ELF-1 (cell line): ENCODE results near the gene FNTB.
"Not testable (repeated sequence)": the region's sequence is repeated elsewhere in the genome, so short reads cannot be mapped to it uniquely, and the experiment has no call there.

ENCODE experiments used
- DNase-seq: peaks from one replicate; pipeline ENCODE4 v3.0.0-alpha.2; 2016; ENCODE audit warnings: low read depth, low spot score

Gene FNTB

DNA sequence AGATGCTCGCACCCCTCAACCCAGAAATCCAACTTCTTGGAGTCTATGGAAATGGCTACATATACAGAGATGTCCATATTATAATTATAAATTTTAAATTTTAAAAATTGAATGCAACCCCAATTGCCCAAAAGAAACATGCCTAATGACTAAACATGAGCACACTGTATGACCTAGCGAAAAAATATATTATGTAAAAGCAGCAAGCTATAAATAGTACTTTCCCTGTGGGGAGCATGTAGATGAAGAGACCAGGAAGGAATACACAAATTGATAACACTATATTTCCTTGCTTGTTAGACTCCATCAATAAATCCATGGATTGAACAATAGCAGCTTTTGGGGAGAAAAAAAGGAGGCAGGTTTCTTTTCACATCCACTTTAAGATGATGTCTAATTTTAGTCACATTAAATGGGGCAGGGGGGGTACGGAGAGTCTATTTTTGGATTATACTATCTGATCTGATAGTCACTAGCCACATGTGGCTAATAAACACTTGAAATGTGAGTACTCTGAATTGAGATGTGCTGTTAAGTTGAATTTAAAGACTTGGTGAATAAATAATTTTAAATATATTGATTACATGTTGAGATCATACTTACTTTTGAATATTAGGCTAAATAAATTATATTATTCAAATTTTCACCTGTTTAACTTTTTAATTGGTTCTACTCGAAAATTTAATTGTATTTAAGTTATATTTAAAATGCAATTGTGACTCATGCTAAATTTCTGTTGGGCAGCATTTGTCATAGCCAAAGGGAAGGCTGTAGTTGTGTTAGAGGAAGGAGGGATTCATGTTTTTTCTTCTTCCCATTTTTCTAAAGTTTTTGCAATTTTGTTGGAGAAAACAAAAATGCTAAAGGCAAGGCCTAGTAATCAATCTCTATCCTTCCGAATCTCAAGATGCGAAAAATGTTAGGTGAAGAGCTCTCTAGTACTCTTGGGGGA, 98.1 kb downstream of the FNTB start:
- no peak for DNase-seq

DNA sequence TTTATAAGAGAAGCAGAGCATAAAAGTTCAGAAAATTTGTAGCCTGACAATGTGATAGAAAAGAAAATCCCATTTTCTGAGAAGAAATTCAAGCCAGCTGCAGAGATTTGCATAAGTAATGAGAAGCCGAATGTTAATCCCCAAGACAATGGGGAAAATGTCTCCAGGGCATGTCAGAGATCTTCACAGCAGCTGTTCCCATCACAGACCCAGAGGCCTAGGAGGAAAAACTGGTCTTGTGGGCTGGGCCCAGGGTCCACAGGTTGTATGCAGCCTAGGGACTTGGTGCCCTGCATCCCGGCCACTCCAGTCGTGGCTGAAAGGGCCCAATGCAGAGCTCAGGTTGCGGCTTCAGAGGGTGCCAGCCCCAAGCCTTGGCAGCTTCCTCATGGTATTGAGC, 100.0 kb downstream of the FNTB start:
- DNase-seq = peak; percentile 23

DNA sequence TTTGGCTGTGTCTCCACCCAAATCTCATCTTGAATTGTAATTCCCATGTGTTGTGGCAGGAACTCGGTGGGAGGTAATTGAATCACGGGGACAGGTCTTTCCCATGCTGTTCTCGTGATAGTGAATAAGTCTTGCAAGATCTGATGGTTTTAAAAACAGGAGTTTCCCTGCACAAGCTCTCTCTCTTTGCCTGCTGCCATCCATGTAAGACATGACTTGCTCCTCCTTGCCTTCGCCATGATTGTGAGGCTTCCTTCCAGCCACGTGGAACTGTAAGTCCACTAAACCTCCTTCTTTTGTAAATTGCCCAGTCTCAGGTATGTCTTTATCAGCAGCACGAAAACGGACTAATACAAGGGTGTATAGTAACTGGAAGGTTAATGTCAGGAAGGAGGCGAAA, 101.1 kb downstream of the FNTB start:
- DNase-seq = not testable (repeated sequence)

DNA sequence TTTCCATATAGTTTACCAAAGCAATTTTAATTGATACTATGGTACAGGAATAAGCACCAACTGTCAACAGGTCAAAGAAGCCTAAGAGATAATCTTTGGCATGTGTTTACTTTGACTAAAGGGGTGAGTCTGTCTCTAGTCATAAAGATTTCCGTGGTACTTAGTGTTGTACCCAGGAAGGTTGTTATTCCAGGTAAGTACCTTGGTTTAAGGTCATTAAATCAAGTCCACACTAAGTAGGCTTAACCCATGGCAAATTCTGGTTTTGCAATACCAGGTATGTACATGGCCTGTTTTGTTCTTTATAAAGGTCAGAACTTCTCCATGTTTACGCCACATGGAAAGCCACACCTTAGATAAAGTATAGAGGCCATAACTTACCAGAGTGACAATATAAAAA, 105.7 kb downstream of the FNTB start:
- DNase-seq = no peak

DNA sequence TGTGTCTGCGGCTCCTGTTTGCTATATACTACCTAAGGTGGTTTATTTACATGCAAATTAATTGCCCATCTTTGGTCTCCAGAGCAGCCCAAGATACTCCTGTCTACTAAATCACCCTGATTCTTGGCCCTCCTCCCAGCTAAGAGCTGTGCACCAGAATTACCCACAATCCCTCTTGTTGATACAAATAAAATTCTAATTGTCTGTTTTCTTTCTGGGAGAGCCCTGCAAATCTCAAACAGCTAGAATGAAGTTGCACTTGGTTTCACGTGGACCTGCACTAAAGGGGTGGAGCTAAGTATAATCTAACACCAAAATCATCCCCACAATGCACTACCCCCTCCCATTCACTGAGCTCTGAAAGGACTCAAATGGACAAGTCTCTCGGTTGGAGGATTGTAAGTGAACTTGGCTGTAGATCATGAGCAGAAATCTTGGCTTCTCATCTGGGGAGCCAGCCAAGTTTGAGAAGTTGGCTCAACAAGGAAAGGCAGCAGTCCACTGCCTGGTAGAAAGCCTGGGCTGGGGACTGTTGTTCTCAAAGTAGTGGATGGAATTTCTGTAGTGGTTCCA, 109.0 kb downstream of the FNTB start:
- no peak for DNase-seq

DNA sequence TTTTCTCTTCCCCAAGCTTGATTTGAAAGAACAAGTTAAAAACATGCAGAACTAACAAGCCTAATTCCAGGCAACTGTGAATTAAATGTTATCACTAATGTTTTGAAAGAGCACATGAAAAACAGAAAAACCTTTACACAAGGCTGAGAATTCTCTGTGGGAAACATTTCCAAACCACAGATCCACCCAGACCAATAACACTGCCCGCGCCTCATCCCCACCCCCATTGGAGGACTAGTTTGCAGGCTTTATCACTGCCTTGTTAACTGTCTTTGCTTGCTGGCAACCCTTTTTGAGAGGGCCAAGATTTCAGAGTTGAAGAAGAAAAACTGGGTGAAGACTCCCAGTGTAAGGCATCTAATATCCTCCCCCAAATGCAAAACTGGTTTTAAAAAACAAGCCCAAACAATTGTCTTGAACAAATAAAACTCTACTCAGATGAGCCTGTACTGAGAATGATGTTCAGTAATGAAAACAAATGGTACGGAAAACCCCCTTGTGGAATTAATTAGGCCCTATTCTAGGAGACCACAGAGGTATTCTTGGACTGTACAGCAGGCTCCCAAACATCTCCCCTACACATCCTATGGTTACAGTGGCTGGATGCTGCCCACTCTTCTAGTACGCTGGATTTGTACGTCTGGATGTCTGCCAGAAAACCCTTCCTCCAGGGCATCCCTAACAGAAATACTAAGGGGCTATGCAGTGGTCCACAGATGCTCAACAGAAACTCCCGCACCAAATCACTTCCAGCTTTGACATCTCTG, 109.8 kb downstream of the FNTB start:
- DNase-seq = no peak

DNA sequence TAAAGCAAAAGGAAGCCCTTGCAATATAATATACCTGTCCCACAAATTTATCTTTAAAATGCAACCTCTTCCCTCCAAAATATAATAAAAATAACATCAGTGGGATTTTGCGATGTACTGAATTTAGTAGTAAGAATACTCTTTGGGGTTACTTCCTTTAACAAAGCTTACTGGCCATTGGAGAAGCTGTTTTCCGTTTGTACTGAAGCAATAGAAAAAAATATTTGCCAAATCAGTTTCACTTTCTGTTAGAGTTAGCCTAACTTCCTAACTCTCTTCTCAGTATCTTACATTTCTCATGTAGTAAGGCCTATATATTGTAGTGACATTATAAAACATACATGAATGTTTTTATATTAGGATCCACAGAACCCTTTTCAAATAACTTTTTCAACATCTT, 111.9 kb downstream of the FNTB start:
- no peak for DNase-seq

DNA sequence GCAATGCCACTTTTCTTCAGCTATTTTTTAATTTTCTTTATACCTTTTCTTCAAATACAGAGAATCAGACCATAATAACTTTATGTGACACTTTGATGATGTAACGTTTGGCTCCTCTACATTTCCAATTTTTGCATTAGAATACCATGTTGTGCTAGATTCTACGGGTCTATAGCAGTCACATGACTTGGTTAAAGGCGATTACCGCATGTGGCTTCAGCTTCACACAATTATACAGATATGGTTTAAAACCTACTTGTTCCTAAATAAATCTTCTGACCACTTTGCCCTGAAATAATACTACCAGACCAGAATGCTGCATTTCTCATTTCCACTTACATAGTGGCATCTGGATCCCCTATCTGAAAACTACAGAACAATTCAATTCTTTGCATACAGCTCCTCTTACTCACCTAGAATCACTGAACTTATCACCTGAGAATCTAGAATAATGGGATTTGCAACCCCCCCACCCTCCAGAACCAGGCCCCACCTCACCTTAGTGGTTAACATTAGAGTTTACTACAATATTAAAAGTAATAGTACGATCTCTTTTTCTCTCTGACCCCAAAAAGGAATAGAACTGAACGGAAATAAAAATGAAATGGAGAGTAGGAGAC, 114.3 kb downstream of the FNTB start:
- no peak for DNase-seq

DNA sequence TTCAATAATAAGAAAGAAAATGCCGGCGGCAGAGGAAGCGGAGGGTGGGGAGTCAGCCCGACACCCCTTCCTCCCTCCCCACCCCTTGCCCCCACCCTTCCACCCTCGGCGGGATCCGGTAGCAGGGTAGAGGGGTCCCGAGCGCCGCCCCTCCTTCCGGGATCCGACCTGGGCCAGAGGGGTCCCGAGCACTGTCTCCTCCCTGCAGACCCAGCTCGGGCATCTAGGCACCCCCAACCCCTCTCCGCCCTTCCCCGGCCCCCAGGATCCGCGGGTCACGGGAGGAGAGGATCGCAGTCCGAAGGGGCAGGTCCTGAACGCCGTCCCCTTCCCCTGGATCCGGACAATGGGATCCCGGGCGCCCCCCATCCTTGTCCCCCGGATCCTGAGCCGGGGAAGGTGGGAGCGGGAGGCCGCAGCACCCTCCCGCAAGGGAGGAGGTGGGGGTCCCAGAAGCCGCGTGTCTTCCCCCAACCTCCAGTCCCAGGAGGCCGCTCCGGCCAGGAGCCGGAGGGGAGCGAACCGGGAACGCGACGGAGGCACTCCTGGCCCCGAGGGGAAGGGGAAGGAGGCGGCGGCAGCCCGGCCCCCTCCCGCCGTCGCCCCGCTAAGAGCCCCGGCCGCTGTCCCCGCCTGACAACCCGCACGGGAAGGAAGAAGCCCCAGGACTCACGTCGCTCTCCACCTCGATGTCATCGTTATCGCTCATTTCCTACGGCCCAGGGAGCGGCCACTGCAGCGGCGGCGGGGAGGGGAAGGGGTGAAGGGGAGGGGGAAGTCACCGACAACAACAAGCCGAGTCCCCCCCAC, 115.1 kb downstream of the FNTB start:
- DNase-seq = no peak

DNA sequence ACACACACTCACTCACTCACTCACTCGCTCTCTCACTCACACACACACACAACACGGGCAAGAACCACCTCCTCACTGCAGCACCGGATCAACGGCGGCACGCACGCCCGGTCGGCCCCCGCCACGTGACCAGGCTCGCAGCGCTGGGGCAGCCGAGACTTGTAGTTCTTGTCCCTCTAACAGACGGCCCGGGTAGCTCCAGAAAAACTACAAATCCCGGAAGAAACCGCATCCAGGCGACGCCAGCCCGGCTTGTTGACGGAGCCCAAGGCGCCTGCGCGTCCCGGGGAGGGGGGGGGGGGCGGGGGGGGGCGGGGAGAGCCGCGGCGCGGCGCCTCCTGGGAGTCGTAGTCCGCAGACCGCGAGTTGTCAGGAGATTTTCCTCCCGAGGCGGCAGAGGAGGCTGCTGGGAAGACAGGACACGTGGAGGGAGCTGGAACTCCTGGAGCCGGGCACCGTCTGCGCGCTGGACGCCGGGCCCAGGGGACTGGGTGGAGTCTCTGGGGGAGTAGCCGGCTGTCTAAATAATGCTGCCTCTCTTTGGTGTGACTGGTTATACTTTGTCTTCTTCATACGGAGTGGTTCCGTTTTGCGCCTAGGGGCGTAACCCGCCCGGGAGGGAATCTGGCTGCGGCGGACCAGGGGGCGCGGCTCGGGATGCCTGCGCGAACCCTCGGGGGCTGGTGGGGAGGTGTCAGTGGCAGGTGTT, 115.9 kb downstream of the FNTB start, which contains the start of gene MAX:
MAX (minus strand) TSS at position 77 of the 709 bp plus-strand sequence. CDS start 178 bp downstream, outside the sequence.
- peak; percentile 98 for DNase-seq

DNA sequence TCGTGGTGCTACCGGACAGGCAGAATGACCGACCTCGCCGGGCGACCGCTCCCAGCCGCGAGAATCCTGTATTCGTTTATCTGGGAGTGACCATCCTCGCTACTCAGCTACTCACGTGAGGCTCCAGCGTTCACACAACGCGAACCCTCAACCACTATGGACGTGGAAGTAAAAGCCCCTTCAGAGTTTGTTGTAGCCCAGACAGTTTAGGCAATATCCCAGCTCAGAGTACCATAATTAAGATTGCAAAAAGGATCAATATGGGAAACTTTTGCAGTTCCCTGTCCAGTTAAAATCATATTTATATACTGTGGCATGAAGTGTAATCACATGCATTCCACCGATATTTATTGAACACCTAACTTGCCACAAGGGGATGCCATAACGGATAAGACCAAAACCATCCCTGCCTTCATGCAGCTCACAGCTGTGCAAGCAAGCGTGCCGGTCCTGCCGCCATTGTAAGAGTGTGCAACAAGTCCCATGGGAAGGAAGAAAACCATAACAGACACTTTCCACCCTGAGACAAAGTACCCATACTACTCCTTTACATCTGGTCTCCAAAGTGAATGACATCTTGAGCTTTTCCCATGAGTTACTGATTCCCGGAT, 116.6 kb downstream of the FNTB start:
- peak; percentile 13 for DNase-seq

DNA sequence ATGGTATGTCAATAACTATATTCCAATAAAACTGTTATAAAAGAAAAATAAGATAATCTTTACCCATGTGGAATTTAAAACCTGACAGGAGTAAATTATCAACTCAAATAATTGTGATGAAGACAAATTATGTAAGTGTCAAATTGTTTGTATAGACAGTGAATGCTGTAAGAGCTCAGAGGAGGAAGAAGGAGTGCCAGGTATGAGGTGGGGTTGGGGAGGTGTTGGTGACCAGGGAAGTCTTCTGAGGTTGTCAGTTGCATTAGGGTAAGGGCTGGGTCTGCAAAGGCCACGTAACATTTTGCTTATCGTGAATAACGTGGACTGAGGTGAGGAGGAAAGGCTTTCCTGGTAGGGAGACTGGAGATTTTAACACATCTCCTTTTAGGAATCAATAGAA, 118.1 kb downstream of the FNTB start:
- DNase-seq = no peak

DNA sequence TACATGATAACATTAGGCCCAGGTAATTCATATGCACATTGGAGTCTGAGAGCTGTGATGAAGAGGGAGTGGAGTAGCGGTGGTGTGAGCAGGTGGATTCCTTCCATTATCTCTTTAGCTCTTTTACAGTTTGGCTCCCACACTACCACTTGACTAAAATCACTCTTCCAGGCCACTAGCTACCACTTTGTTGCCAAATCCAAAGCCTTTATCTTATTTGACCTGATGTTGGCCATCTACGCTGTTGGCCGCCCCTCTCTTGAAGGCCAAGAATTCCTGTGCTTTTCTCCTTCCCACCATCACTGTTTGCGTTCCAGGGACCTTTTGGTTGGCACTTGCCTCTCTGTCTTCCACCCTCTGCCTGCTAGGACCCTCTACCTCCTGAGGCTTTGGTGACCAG, 119.6 kb downstream of the FNTB start:
- DNase-seq = no peak

DNA sequence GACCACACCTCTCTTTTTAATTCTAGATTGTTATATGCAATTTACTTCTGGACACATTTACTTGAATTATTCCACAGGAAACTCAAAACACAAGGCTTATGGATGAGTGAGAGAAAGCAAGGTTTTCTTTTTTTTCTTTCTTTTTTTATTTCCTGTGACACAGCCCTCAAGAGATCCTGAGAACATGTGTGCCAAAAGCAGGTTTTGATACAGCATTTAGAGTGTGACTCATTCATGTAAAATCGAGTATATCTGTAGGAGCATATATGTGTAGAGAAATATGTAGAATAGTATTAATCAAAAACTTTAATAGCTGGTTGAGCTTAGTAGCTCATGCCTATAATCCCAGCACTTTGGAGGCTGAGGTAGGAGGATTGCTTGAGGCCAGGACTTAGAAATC, 120.0 kb downstream of the FNTB start:
- DNase-seq = no peak

DNA sequence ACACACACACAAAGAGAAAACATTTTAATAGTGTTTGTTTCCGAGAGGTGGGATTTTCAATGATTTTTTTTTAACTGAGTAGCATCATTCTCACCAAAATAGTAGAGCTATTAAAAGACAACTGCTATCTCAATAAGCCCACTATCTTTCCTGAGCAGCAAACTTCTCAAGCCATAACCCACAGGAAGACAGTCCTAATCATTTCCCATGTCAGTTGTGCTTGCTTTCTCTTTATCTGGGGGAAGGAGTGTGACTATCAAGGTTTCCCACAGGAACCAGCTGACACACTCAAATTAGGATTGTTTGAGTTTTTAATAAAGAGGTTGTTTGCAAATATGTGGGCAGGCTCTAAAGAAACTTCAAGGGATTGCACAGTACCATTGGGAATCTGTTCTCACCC, 120.5 kb downstream of the FNTB start:
- DNase-seq = no peak

DNA sequence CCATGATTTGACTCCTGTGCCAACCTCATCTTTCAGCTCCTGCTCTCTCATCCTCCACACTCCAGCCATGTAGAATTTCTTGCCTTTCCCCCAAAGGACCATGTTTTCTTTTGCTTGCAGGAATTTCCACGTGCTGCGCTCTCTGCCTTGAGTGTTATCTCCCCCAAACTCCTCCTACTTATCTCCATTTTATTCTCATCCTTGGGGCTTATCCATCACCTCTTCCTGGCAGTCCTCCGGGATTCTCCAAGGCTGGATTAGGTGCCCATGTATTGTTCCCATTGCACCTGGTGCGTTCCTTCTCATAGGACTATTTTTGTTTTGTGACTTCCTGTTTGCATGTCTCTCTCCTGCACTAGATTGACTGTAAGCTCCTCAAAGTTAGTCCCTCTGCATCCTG, 122.7 kb downstream of the FNTB start:
- DNase-seq = no peak

DNA sequence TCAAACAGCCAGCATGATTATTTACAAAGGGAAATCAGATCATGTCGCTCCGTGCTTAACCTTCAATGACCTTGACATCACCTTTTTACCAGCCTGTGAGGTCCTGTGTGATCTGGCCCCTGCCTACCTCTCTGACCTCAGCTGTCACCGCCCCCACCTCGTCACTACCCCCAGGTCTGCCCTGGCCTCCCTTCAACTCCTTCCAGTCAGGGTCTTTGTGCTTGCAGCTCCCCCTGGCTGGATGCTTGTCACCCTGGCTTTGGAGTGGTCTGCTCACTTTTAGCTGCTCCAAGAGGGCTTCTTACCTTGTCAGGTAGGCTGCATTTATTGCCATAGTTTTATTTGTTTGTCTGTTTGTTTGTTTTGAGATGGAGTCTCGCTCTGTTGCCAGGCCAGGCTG, 123.8 kb downstream of the FNTB start:
- peak; percentile 27 for DNase-seq
